ENCODE results near the gene ATOX1. TPM values are rescaled to one million over a fixed set of nuclear protein-coding genes. Genes with fewer than 3 reads are reported as not detected.
"Not testable (repeated sequence)": the region's sequence is repeated elsewhere in the genome, so short reads cannot be mapped to it uniquely, and the experiment has no call there.

ATOX1 gene
- total RNA-seq, 1 donor from 2014 or later: 65.4 TPM

GRCh38 chr5:151733358-151734063, 24.9 kb downstream of the ATOX1 start:
- TF ChIP-seq CTCF (IDR thresholded peaks at IDR 0.05; ENCODE audit: borderline replicate concordance): no peak
- Histone ChIP-seq H3K27me3 (ENCODE audit: low read depth) (no peaks in the 10 kb centered on the region), H3K9me3 (replicated peaks) (peaks cover 14% of the 10 kb centered on the region), H3K27ac (replicated peaks) (no peak overlapping the region), H3K36me3 (peaks cover 8% of the 10 kb centered on the region), H3K4me1 (peaks cover 4% of the 10 kb centered on the region), H3K4me3 (no peak overlapping the region)
- DNase-seq: no peak
- intact Hi-C loops (cut with micrococcal nuclease): no loop called here

- Histone ChIP-seq H3K4me3 (no peak overlapping the region), H3K9me3 (replicated peaks) (peaks cover 14% of the 10 kb centered on the region), H3K27ac (replicated peaks) (no peak overlapping the region), H3K4me1 (no peaks in the 10 kb centered on the region), H3K27me3 (ENCODE audit: low read depth) (no peaks in the 10 kb centered on the region), H3K36me3 (peaks cover 8% of the 10 kb centered on the region)
- intact Hi-C loops (cut with micrococcal nuclease): no loop called here
- no peak for TF ChIP-seq CTCF (IDR thresholded peaks at IDR 0.05; ENCODE audit: borderline replicate concordance)
- DNase-seq: no peak
These were observed 28.1 kb downstream of the ATOX1 start for GRCh38 chr5:151730381-151730780.

- peaks cover 14% of the 10 kb centered on the region for H3K9me3 ChIP-seq (replicated peaks)
- H3K4me3 ChIP-seq; H3K36me3 ChIP-seq; H3K27ac ChIP-seq (replicated peaks); intact Hi-C loops (cut with micrococcal nuclease); DNase-seq; H3K4me1 ChIP-seq; H3K27me3 ChIP-seq (ENCODE audit: low read depth): not testable (repeated sequence)
These were observed 28.8 kb downstream of the ATOX1 start for GRCh38 chr5:151729597-151729996.

- no peak for TF ChIP-seq CTCF (IDR thresholded peaks at IDR 0.05; ENCODE audit: borderline replicate concordance)
- no peak for DNase-seq
- intact Hi-C loops (cut with micrococcal nuclease): no loop called here
- H3K4me1 ChIP-seq: no peaks in the 10 kb centered on the region
- H3K4me3 ChIP-seq: no peak overlapping the region
- no peaks in the 10 kb centered on the region for H3K27me3 ChIP-seq (ENCODE audit: low read depth)
- no peak overlapping the region for H3K27ac ChIP-seq (replicated peaks)
- H3K36me3 ChIP-seq: no peaks in the 10 kb centered on the region
- peaks cover 2% of the 10 kb centered on the region for H3K9me3 ChIP-seq (replicated peaks)
These were observed 34.1 kb downstream of the ATOX1 start for GRCh38 chr5:151724360-151724759.

- no peak overlapping the region for H3K4me3 ChIP-seq
- no peak for DNase-seq
- no peaks in the 10 kb centered on the region for H3K9me3 ChIP-seq (replicated peaks)
- peaks cover 16% of the 10 kb centered on the region for H3K4me1 ChIP-seq
- no peaks in the 10 kb centered on the region for H3K36me3 ChIP-seq
- intact Hi-C loops (cut with micrococcal nuclease): no loop called here
- TF ChIP-seq CTCF (IDR thresholded peaks at IDR 0.05; ENCODE audit: borderline replicate concordance): no peak
- no peaks in the 10 kb centered on the region for H3K27me3 ChIP-seq (ENCODE audit: low read depth)
- H3K27ac ChIP-seq (replicated peaks): no peak overlapping the region
These were observed 35.9 kb downstream of the ATOX1 start for GRCh38 chr5:151722546-151722945.

- Histone ChIP-seq H3K4me3 (no peak overlapping the region), H3K27me3 (ENCODE audit: low read depth) (no peaks in the 10 kb centered on the region), H3K36me3 (no peaks in the 10 kb centered on the region), H3K9me3 (replicated peaks) (no peaks in the 10 kb centered on the region), H3K4me1 (peaks cover 18% of the 10 kb centered on the region), H3K27ac (replicated peaks) (no peak overlapping the region)
- no peak for DNase-seq
- intact Hi-C loops (cut with micrococcal nuclease): no loop called here
- no peak for TF ChIP-seq CTCF (IDR thresholded peaks at IDR 0.05; ENCODE audit: borderline replicate concordance)
These were observed 36.5 kb downstream of the ATOX1 start for GRCh38 chr5:151721812-151722391.
